ENCODE data around the gene TRIM31. TPM values are rescaled to one million over a fixed set of nuclear protein-coding genes. Genes with fewer than 3 reads are reported as not detected.

Gene TRIM31
- polyA plus RNA-seq, 1 donor from 2014 or later: not detected

- Histone ChIP-seq H3K27ac (ENCODE audit: low read length) (no peak overlapping the region), H3F3A (ENCODE audit: insufficient read depth, low read length, poor library complexity, severe bottlenecking) (no peaks in the 10 kb centered on the region), H3K4me2 (ENCODE audit: low read length) (no peak overlapping the region), H2AFZ (ENCODE audit: low read depth, low read length) (no peak overlapping the region), H3K9me2 (ENCODE audit: insufficient read depth, low read length) (no peaks in the 10 kb centered on the region), H3K4me3 (ENCODE audit: low read length) (peak overlapping the region; percentile 57), H3K27me3 (ENCODE audit: insufficient read depth, low read depth, low read length) (peaks cover 85% of the 10 kb centered on the region), H3K79me2 (replicated peaks; ENCODE audit: insufficient read depth, low read length) (no peaks in the 10 kb centered on the region), H3K9ac (ENCODE audit: low read length) (no peak overlapping the region), H4K20me1 (ENCODE audit: insufficient read depth) (no peaks in the 10 kb centered on the region), H3K9me3 (ENCODE audit: low read length) (no peaks in the 10 kb centered on the region), H3K36me3 (ENCODE audit: insufficient read depth, low read length) (no peaks in the 10 kb centered on the region)
- TF ChIP-seq, protein P1, sequence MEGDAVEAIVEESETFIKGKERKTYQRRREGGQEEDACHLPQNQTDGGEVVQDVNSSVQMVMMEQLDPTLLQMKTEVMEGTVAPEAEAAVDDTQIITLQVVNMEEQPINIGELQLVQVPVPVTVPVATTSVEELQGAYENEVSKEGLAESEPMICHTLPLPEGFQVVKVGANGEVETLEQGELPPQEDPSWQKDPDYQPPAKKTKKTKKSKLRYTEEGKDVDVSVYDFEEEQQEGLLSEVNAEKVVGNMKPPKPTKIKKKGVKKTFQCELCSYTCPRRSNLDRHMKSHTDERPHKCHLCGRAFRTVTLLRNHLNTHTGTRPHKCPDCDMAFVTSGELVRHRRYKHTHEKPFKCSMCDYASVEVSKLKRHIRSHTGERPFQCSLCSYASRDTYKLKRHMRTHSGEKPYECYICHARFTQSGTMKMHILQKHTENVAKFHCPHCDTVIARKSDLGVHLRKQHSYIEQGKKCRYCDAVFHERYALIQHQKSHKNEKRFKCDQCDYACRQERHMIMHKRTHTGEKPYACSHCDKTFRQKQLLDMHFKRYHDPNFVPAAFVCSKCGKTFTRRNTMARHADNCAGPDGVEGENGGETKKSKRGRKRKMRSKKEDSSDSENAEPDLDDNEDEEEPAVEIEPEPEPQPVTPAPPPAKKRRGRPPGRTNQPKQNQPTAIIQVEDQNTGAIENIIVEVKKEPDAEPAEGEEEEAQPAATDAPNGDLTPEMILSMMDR (IDR thresholded peaks at IDR 0.05; ENCODE audit: poor library complexity, severe bottlenecking): no peak
- TF ChIP-seq SMC3 (conservative IDR thresholded peaks at IDR 0.05; ENCODE audit: poor library complexity) (no peak), EZH2 (IDR thresholded peaks at IDR 0.05; ENCODE audit: borderline replicate concordance, insufficient read depth, low read length, poor library complexity, severe bottlenecking) (no peak), RAD21 (conservative IDR thresholded peaks at IDR 0.05) (no peak), REST (IDR thresholded peaks at IDR 0.05; ENCODE audit: borderline replicate concordance) (no peak), TAF1 (IDR thresholded peaks at IDR 0.05; ENCODE audit: low read depth) (no peak)
These were observed 11.2 kb downstream of the TRIM31 start for GRCh38 chr6:30101444-30102413.

GRCh38 chr6:30100585-30101443 lies 12.1 kb downstream of the TRIM31 start:
- Histone ChIP-seq H3K9ac (ENCODE audit: low read length) (no peak overlapping the region), H3K4me3 (ENCODE audit: low read length) (peak overlapping the region; percentile 50), H3K27me3 (ENCODE audit: insufficient read depth, low read depth, low read length) (peaks cover 84% of the 10 kb centered on the region)

More at GRCh38 chr6:30100585-30101443, 12.1 kb downstream of the TRIM31 start:
- no peaks in the 10 kb centered on the region for H3K9me3 ChIP-seq (ENCODE audit: low read length)
- no peak overlapping the region for H3K4me2 ChIP-seq (ENCODE audit: low read length)
- H3K79me2 ChIP-seq (replicated peaks; ENCODE audit: insufficient read depth, low read length): no peaks in the 10 kb centered on the region
- no peak overlapping the region for H2AFZ ChIP-seq (ENCODE audit: low read depth, low read length)
- no peaks in the 10 kb centered on the region for H3K9me2 ChIP-seq (ENCODE audit: insufficient read depth, low read length)
- no peaks in the 10 kb centered on the region for H4K20me1 ChIP-seq (ENCODE audit: insufficient read depth)
- no peaks in the 10 kb centered on the region for H3F3A ChIP-seq (ENCODE audit: insufficient read depth, low read length, poor library complexity, severe bottlenecking)
- no peak overlapping the region for H3K27ac ChIP-seq (ENCODE audit: low read length)
- no peaks in the 10 kb centered on the region for H3K36me3 ChIP-seq (ENCODE audit: insufficient read depth, low read length)
- TF ChIP-seq REST (IDR thresholded peaks at IDR 0.05; ENCODE audit: borderline replicate concordance): no peak
- TF ChIP-seq EP300 (conservative IDR thresholded peaks at IDR 0.05; ENCODE audit: poor library complexity, severe bottlenecking): no peak
- TF ChIP-seq RAD21 (conservative IDR thresholded peaks at IDR 0.05): no peak
- TF ChIP-seq POLR2AphosphoS5 (IDR thresholded peaks at IDR 0.05): no peak
- TF ChIP-seq TAF1 (IDR thresholded peaks at IDR 0.05; ENCODE audit: low read depth): no peak
- TF ChIP-seq, protein P1 (IDR thresholded peaks at IDR 0.05; ENCODE audit: poor library complexity, severe bottlenecking): no peak
- TF ChIP-seq EZH2 (IDR thresholded peaks at IDR 0.05; ENCODE audit: borderline replicate concordance, insufficient read depth, low read length, poor library complexity, severe bottlenecking): no peak
- no peak for TF ChIP-seq MXI1 (conservative IDR thresholded peaks at IDR 0.05; ENCODE audit: poor library complexity, severe bottlenecking)

All from neural cell (in vitro differentiated cells).